NCI-H146 treated with DMSO at 0.1 percent for 48 hours (cell line): ENCODE measurements around the gene PAK4.
A peak's percentile ranks its signal among the peaks of the same experiment; 100 is the strongest.

Experiments used
- DNase-seq: peaks from one replicate; lab custom pipeline; 2025; ENCODE audit not compliant: unreplicated experiment; lab: John Stamatoyannopoulos, UW

Gene PAK4

GRCh38 chr19:39178296-39179006 lies 52.9 kb downstream of the PAK4 start:
- no peak for DNase-seq

GRCh38 chr19:39179754-39180153 lies 54.2 kb downstream of the PAK4 start:
- no peak for DNase-seq

DNA sequence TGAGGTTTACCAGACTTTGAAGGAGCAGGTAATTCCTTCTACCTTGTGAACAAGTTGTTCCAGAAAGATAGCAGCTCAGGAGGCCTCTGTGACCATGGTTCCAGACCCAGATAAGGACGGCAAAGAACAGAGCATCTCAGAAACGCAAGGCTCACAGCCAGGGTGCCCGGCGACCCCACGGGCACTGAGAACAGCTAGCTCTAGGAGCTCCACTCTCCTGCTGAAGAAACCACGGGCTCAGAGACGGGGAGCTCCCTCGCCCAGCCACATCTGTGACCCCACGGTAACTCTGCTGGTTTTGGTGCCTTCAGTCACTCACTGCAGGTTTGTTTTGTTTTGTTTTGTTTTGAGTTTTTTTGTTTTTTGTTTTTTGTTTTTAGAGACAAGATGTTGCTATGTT lies 55.2 kb downstream of the PAK4 start:
- DNase-seq: no peak

DNA sequence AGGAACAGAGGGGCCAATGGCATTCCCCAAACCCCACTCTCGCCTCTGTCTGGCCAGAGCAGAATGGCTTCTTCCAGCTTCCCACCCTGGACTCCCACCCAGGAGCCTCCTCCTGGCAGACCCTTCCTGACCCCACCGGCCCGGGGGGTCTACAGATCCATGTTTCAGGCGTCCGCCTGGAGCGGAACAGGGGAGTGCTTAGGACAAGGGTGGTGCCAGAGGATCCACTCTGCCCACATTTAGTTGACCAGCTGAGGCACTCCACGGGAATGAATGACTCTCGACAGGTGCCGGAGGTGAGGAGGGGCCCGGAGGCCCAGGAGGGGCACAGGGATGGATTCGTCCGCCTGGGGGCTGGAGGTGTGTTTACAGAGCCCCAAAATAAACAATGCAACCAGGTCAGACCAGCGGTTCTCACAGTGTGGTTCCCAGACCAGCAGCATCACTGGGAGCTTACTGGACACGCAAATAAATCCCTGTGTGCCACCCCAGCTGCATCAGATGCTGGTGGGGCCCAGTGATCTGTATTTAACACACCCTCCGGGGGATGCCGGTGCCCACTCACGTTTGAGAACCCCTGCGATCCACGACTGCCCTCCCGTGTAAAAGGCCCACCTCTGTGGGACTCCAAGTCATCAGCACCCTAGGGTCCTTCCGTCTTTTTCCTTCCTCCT lies 56.1 kb downstream of the PAK4 start:
- DNase-seq: no peak

DNA sequence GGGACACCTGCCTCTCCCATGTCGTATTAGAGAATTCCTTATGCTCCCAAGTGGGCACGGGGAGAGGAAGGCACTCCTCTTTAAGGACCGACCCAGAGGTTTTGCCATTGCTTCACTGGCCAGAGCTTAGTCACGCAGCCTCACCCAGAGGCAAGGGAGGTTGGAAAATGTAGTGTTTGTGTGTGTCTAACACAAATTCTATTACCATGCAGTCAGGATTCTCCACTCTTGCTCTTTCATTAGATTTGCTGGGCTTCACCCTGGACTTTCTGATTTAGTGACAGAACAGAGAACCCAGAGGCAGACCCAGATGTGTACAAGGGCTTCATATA lies 56.6 kb downstream of the PAK4 start:
- no peak for DNase-seq

DNA sequence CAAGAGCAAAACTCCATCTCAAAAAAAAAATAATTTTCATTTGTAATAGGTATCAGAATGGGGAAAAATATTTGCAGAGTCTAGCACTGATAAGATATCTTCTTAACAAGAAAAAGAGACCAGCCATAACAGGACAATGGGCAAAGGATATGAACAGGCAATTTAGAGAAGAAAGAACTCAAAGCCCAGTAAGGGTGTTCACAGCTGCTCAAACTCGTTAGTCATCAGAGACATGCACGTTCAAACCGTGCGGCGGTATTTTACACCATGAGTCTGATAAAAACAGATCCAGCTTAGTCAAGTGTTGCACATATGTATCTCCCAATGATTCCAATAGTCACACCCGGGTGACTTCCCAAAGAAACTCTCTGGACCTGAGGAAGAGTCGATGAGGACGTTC lies 57.5 kb downstream of the PAK4 start:
- DNase-seq: no peak

DNA sequence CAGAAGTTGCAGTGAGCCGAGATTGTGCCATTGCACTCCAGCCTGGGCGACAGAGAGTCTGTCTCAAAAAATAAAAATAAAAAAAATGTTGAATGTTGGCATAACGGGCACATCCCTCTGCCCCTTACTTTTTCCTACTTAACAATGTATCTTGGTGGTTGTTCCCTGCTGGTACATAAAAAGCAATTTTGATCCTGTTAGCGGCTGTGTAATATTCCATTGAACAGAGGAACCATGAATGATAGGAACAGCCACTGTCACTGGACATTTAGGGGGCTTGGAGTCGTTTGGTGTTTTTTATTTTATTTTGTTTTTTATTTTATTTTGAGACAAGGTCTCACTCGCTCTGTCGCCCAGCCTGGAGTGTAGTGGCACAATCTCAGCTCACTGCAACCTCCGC lies 60.8 kb downstream of the PAK4 start:
- DNase-seq: no peak

- no peak for DNase-seq
Observed at GRCh38 chr19:39187552-39187943, 62.0 kb downstream of the PAK4 start.

DNA sequence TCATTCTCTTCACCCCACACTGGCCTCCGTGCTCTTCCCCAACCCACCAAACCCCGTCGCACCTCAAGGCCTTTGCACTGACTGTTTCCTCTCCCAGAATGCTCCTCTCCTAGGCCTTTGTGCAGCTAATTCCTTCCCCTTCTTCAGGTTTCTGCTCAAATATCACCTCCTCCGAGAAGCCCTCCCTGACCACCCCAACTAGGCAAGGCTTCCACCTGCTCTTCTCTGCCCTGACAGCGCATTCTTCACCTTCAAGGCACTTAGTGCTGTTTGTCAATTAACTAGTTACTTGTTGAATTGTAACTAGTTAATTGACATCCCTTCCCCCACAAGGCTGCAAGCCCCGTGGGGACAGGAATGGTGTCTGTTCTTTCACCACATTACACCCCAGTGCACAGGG lies 63.4 kb downstream of the PAK4 start:
- DNase-seq: no peak

GRCh38 chr19:39190768-39191167 lies 65.2 kb downstream of the PAK4 start:
- DNase-seq: no peak

DNA sequence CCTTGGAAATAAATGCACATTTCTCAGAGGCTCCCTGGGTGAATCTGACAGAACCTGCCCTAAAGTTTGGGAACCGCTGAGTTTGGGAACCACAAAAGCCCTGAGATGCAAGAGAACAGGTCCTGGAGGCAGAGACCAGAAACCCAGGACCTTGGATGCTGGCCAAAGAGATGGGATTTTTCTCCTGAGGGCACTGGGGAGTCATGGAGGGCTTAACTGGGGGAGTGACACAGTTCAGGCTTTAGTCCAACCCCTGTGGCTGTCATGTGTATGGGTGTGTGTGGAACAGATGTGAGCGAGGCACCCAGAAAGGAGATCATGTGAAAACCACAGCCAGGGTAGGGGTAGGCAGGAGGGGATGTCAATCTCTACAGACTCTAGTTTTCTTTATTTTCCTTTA lies 67.3 kb downstream of the PAK4 start:
- no peak for DNase-seq

- no peak for DNase-seq
Observed at GRCh38 chr19:39193803-39194202, 68.2 kb downstream of the PAK4 start.

DNA sequence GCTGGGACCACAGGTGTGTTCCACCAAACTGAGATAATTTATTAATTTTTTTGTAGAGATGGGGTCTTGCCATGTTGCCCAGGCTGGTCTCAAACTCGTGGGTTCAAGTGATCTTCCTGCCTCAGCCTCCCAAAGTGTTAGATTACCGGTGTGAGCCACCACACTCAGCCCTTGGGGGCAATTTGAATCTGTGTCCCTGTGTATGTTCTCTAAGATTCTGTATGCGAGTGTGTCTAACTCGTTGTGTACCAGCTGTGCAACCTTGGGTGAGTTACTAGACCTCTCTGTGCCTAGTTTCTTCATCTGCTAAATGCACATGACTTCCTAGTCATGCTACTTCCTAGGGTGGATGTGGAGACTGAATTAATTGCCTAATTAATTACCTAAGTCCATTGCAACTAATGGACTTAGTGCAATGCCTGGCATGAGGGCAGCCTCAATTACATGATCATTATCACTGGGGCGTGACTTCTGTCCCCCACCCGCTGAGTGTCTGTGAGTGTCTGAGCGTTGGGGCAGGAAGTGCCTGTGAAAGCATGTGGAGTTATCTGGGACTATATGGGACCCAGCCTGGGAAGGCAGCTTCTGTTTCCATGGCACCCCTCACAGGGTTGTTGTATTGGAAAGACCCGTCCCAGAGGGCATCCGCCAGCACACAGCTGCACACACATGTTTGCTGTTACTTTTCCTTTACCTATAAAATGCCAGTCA lies 69.4 kb downstream of the PAK4 start:
- DNase-seq: no peak

- DNase-seq: no peak
Observed at GRCh38 chr19:39195755-39196154, 70.2 kb downstream of the PAK4 start.

GRCh38 chr19:39196320-39196719 lies 70.7 kb downstream of the PAK4 start:
- no peak for DNase-seq

GRCh38 chr19:39196860-39197562 lies 71.4 kb downstream of the PAK4 start, which contains the start of gene NCCRP1:
Gene NCCRP1, plus strand, starts transcription at chr19:39196964. Its CDS starts 19 bp downstream, at chr19:39196983.
- no peak for DNase-seq

GRCh38 chr19:39197808-39198207 lies 72.2 kb downstream of the PAK4 start:
- DNase-seq: no peak

GRCh38 chr19:39199025-39199424 lies 73.4 kb downstream of the PAK4 start:
- DNase-seq: peak; percentile 54

DNA sequence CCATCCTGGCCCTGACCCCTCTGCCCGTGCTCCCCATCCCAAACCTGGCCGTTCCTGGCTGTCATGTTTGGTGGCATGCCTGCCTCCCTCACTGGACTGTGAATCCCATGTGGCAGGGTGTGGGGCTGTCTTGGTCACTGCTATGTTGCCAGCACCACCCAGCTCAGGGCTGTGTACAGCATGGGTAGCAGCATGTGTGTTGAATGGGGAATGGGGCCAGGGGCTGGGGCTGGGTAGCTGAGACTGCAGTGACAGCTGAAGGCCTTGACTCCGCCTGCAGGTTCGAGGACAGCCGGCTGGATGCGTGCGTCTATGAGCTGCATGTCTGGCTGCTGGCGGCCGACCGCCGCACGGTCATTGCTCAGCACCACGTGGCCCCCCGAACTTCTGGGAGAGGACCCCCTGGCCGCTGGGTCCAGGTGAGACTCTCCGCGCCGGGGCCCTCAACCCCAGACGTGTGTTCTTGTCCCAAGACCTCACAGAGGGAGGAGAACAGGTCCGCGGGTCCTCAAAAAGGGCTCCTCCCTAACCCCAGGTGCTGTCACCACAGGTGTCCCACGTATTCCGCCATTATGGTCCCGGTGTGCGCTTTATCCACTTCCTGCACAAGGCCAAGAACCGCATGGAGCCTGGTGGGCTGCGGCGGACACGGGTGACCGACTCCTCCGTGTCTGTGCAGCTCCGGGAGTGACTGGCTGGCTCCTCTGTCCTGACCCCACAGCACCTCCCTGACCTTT lies 74.6 kb downstream of the PAK4 start:
- no peak for DNase-seq

GRCh38 chr19:39200803-39201115 lies 75.2 kb downstream of the PAK4 start:
- DNase-seq: no peak

- no peak for DNase-seq
Observed at GRCh38 chr19:39202998-39203355, 77.4 kb downstream of the PAK4 start.
